ENCODE data around the gene ALAD. TPM values are rescaled to one million over a fixed set of nuclear protein-coding genes. Genes with fewer than 3 reads are reported as not detected.
A peak's percentile ranks its signal among the peaks of the same experiment; 100 is the strongest.

The ALAD gene
- total RNA-seq, 1 experiment from 2014 or later, result 7.7 TPM

- no peak for DNase-seq (ENCODE audit: low read depth)
Measured at GRCh38 chr9:113349066-113349444, 52.0 kb downstream of the ALAD start.

GRCh38 chr9:113348437-113348836 is 52.6 kb downstream of the ALAD start:
- DNase-seq (ENCODE audit: low read depth), result no peak

- no peak for DNase-seq (ENCODE audit: low read depth)
Measured at GRCh38 chr9:113345671-113346070, 55.4 kb downstream of the ALAD start.

GRCh38 chr9:113345190-113345589 is 55.9 kb downstream of the ALAD start:
- no peak for DNase-seq (ENCODE audit: low read depth)

- DNase-seq (ENCODE audit: low read depth), result no peak
Measured at GRCh38 chr9:113343732-113344231, 57.3 kb downstream of the ALAD start.

- DNase-seq (ENCODE audit: low read depth), result no peak
Measured at GRCh38 chr9:113341712-113342410, 59.2 kb downstream of the ALAD start.

- DNase-seq (ENCODE audit: low read depth), result peak; percentile 96
Measured at GRCh38 chr9:113340011-113340699, 60.9 kb downstream of the ALAD start, which contains the start of gene WDR31. Gene WDR31, minus strand, starts transcription at chr9:113340275. Its CDS starts 8,253 bp downstream, at chr9:113332022.

GRCh38 chr9:113337714-113338113 is 63.4 kb downstream of the ALAD start:
- no peak for DNase-seq (ENCODE audit: low read depth)

Other genes with a start within 250 kb of the ALAD start
- 19.9 and 24.1 TPM in 2 replicates for gene FKBP15, start 180.0 kb downstream of the ALAD start, total RNA-seq (2014; rRNA removed; shearing (Covaris generic))
- gene SLC31A1, start 179.7 kb downstream of the ALAD start, total RNA-seq (2014; rRNA removed; shearing (Covaris generic)), result 12.0 and 13.4 TPM in 2 replicates
- 120 and 179 TPM in 2 replicates for gene CDC26, start 125.7 kb downstream of the ALAD start, total RNA-seq (2014; rRNA removed; shearing (Covaris generic))
- gene PRPF4, start 125.6 kb downstream of the ALAD start, total RNA-seq (2014; rRNA removed; shearing (Covaris generic)), result 116 and 125 TPM in 2 replicates
- not detected in 2 replicates for gene RNF183, start 97.9 kb downstream of the ALAD start, total RNA-seq (2014; rRNA removed; shearing (Covaris generic))
- 1.1 and 2.3 TPM in 2 replicates for gene WDR31, start 61.0 kb downstream of the ALAD start, total RNA-seq (2014; rRNA removed; shearing (Covaris generic))
- gene BSPRY, start 51.7 kb downstream of the ALAD start, total RNA-seq (2014; rRNA removed; shearing (Covaris generic)), result not detected in 2 replicates
- 12.5 and 19.9 TPM in 2 replicates for gene HDHD3, start 24.3 kb downstream of the ALAD start, total RNA-seq (2014; rRNA removed; shearing (Covaris generic))
- 175 and 228 TPM in 2 replicates for gene POLE3, start 9.4 kb upstream of the ALAD start, total RNA-seq (2014; rRNA removed; shearing (Covaris generic))
- gene C9orf43, start 9.5 kb upstream of the ALAD start, total RNA-seq (2014; rRNA removed; shearing (Covaris generic)), result 0.54 and 1.4 TPM in 2 replicates
- 95.9 and 104 TPM in 2 replicates for gene RGS3, start 62.4 kb upstream of the ALAD start, total RNA-seq (2014; rRNA removed; shearing (Covaris generic))

Measured in Daoy (cell line).